ENCODE data around the gene CRELD2. TPM values are rescaled to one million over a fixed set of nuclear protein-coding genes. Genes with fewer than 3 reads are reported as not detected.

Gene CRELD2
- total RNA-seq, 2 donors from 2014 or later: 46.1 to 60.1 TPM

DNA sequence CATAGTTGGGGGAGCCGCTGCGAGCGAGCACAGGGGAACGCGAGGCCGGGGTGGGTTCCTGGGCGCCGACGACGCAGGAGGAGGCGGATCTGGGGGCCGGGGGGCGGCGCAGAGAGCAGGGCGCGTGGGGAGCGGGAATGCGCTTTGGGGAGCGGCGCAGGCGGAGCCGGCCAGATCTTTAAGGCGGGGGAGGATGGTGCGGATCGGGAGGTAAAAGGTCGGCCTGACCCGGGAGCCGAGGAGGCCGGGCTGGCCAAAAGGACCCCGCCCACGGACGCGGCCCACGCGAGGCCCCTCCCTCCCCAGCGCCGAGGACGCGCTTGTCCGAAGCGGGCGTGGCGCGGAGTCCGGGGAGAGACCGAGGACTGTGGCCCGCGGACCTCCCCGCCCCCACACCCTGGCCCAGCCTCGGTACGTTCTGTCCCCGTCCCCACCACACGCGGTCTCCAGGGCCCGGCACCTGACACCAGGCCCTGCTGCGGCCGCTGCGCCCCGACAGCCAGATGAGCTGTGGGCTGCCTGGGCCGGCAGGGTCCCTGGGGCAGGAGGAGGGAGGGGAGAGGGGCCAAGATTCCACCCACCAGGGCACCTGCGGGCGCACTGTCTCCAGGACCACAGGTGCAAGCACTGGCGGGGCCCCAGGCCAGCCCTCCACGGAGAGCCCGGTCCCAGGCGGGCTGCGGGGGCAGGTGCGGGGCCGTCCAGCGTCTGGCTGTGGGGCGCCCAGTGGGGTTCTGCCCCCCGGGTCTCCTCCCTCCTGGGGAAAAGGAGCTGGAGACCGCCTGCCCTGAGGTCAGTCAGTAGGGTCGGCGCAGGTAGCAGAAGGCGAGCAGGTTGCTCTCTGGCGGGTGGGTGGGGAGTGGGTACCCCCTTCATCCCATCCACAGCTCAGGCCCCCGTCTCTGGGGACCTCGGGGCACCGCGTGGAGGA, 53.1 kb downstream of the CRELD2 start:
- TF ChIP-seq, protein P1, sequence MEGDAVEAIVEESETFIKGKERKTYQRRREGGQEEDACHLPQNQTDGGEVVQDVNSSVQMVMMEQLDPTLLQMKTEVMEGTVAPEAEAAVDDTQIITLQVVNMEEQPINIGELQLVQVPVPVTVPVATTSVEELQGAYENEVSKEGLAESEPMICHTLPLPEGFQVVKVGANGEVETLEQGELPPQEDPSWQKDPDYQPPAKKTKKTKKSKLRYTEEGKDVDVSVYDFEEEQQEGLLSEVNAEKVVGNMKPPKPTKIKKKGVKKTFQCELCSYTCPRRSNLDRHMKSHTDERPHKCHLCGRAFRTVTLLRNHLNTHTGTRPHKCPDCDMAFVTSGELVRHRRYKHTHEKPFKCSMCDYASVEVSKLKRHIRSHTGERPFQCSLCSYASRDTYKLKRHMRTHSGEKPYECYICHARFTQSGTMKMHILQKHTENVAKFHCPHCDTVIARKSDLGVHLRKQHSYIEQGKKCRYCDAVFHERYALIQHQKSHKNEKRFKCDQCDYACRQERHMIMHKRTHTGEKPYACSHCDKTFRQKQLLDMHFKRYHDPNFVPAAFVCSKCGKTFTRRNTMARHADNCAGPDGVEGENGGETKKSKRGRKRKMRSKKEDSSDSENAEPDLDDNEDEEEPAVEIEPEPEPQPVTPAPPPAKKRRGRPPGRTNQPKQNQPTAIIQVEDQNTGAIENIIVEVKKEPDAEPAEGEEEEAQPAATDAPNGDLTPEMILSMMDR (IDR thresholded peaks at IDR 0.05): no peak
- Histone ChIP-seq H3K27ac (peak overlapping the region; percentile 68 to 82), H3K9me3 (no peaks in the 10 kb centered on the region), H3K36me3 (no peaks in the 10 kb centered on the region), H3K27me3 (replicated peaks; ENCODE audit: insufficient read depth) (no peaks in the 10 kb centered on the region), H3K4me3 (peak overlapping the region; percentile 96), H3K4me1 (ENCODE audit: control insufficient read depth in 1 of 2, low read depth in 2 of 2) (peaks cover 22 to 34% of the 10 kb centered on the region in 2 donors)
- ATAC-seq (ENCODE audit: insufficient number of reproducible peaks, low FRiP score, low read depth) (peak; percentile 35), DNase-seq (ENCODE audit: low spot score) (peak; percentile 36)

GRCh38 chr22:49972163-49973017, 54.0 kb downstream of the CRELD2 start:
- TF ChIP-seq, protein P1 (IDR thresholded peaks at IDR 0.05): no peak
- DNase-seq (ENCODE audit: low spot score) (peak; percentile 2), ATAC-seq (ENCODE audit: insufficient number of reproducible peaks, low FRiP score, low read depth) (no peak)
- H3K4me3 ChIP-seq: peak overlapping the region; percentile 96
- no peaks in the 10 kb centered on the region for H3K27me3 ChIP-seq (replicated peaks; ENCODE audit: insufficient read depth)
- no peak overlapping the region for H3K27ac ChIP-seq
- H3K4me1 ChIP-seq (ENCODE audit: control insufficient read depth in 1 of 2, low read depth in 2 of 2): peaks cover 15 to 27% of the 10 kb centered on the region in 2 donors
- H3K36me3 ChIP-seq: no peaks in the 10 kb centered on the region
- no peaks in the 10 kb centered on the region for H3K9me3 ChIP-seq

DNA sequence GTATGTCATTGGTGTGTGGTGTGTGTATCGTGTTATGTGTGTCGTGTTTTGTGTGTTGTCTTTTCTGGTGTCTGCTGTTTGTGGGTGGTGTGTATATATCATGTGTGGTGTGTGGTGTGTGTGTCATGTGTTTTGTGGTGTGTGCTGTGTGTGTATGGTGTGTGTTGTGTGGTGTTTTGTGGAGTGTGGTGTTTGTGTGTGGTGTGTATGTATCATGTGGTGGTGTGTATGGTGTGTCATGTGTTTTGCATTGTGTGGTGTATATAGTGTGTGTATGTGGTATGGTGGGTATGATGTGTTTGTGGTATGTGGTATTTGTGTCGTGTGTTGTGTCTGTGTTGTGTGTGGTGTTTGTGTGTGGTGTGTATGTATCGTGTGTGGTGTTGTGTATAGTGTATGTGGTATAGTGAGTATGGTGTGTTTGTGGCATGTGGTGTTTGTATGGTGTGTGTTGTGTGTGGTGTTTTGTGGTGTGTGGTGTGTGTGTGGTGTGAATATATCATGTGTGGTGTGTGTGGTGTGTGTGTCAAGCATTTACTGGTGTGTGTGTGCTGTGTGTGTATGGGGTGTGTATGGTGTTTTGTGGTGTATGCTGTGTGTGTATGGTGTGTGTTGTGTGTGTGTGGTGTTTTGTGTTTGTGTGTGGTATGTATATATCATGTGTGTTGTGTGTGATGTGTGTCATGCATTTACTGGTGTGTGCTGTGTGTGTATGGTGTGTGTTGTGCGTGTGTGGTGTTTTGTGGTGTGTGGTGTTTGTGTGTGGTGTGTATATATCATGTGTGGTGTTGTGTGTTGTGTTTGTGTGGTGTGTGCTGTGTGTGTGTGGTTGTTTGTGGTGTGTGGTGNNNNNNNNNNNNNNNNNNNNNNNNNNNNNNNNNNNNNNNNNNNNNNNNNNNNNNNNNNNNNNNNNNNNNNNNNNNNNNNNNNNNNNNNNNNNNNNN, 54.9 kb downstream of the CRELD2 start:
- no peaks in the 10 kb centered on the region for H3K27me3 ChIP-seq (replicated peaks; ENCODE audit: insufficient read depth)
- H3K4me3 ChIP-seq: no peak overlapping the region
- no peak for DNase-seq (ENCODE audit: low spot score)
- ATAC-seq (ENCODE audit: insufficient number of reproducible peaks, low FRiP score, low read depth): no peak
- H3K4me1 ChIP-seq (ENCODE audit: control insufficient read depth in 1 of 2, low read depth in 2 of 2): peaks cover 10 to 22% of the 10 kb centered on the region in 2 donors
- H3K9me3 ChIP-seq: no peaks in the 10 kb centered on the region
- TF ChIP-seq, protein P1 (IDR thresholded peaks at IDR 0.05): no peak
- no peaks in the 10 kb centered on the region for H3K36me3 ChIP-seq
- no peak overlapping the region for H3K27ac ChIP-seq

GRCh38 chr22:49975543-49976389, 57.3 kb downstream of the CRELD2 start:
- no peak for ATAC-seq (ENCODE audit: insufficient number of reproducible peaks, low FRiP score, low read depth)
- peak; percentile 1 for DNase-seq (ENCODE audit: low spot score)
- no peaks in the 10 kb centered on the region for H3K27me3 ChIP-seq (replicated peaks; ENCODE audit: insufficient read depth)
- no peaks in the 10 kb centered on the region for H3K36me3 ChIP-seq
- peak overlapping the region in 1 of 2 donors; percentile 38 for H3K27ac ChIP-seq
- no peak overlapping the region for H3K4me3 ChIP-seq
- peaks cover 11% of the 10 kb centered on the region for H3K9me3 ChIP-seq
- TF ChIP-seq, protein P1 (IDR thresholded peaks at IDR 0.05): no peak
- H3K4me1 ChIP-seq (ENCODE audit: control insufficient read depth in 1 of 2, low read depth in 2 of 2): peaks cover 5 to 13% of the 10 kb centered on the region in 2 donors
